ENCODE results near the gene TSPYL2. TPM values are rescaled to one million over a fixed set of nuclear protein-coding genes. Genes with fewer than 3 reads are reported as not detected.

TSPYL2 gene
- total RNA-seq (2014; rRNA removed; shearing (Covaris generic)): 10.0 and 10.7 TPM in 2 replicates

- peak; percentile 98 for DNase-seq (ENCODE audit: low read depth)
These were observed at the start of gene TSPYL2 for GRCh38 chrX:53081925-53082772. Gene TSPYL2, plus strand, starts transcription at chrX:53082367. Its CDS starts 132 bp downstream, at chrX:53082499.

- no peak for DNase-seq (ENCODE audit: low read depth)
These were observed 46.0 kb upstream of the TSPYL2 start for GRCh38 chrX:53036149-53036548.

- no peak for DNase-seq (ENCODE audit: low read depth)
These were observed 42.9 kb upstream of the TSPYL2 start for GRCh38 chrX:53039236-53039635.

GRCh38 chrX:53044995-53045394, 37.2 kb upstream of the TSPYL2 start:
- DNase-seq (ENCODE audit: low read depth): no peak

GRCh38 chrX:53047228-53047627, 34.9 kb upstream of the TSPYL2 start:
- DNase-seq (ENCODE audit: low read depth): peak; percentile 32

GRCh38 chrX:53048169-53049126, 33.7 kb upstream of the TSPYL2 start, which contains the start of gene GPR173:
Gene GPR173, plus strand, starts transcription at chrX:53048789. Its CDS starts 27,833 bp downstream, at chrX:53076622.
- DNase-seq (ENCODE audit: low read depth): peak; percentile 85

GRCh38 chrX:53049127-53049517, 33.0 kb upstream of the TSPYL2 start:
- DNase-seq (ENCODE audit: low read depth): no peak

GRCh38 chrX:53050841-53051240, 31.3 kb upstream of the TSPYL2 start:
- DNase-seq (ENCODE audit: low read depth): peak; percentile 9

- no peak for DNase-seq (ENCODE audit: low read depth)
These were observed 26.8 kb upstream of the TSPYL2 start for GRCh38 chrX:53055244-53055849.

GRCh38 chrX:53056292-53056691, 25.9 kb upstream of the TSPYL2 start:
- no peak for DNase-seq (ENCODE audit: low read depth)

GRCh38 chrX:53065104-53065503, 17.1 kb upstream of the TSPYL2 start:
- no peak for DNase-seq (ENCODE audit: low read depth)

GRCh38 chrX:53071064-53071463, 11.1 kb upstream of the TSPYL2 start:
- no peak for DNase-seq (ENCODE audit: low read depth)

- peak; percentile 65 for DNase-seq (ENCODE audit: low read depth)
These were observed 10.4 kb upstream of the TSPYL2 start for GRCh38 chrX:53071604-53072417.

- no peak for DNase-seq (ENCODE audit: low read depth)
These were observed 9.6 kb upstream of the TSPYL2 start for GRCh38 chrX:53072418-53073114.

- no peak for DNase-seq (ENCODE audit: low read depth)
These were observed 9.0 kb upstream of the TSPYL2 start for GRCh38 chrX:53073115-53073586.

GRCh38 chrX:53075011-53075410, 7.2 kb upstream of the TSPYL2 start:
- no peak for DNase-seq (ENCODE audit: low read depth)

GRCh38 chrX:53076671-53077070, 5.5 kb upstream of the TSPYL2 start:
- DNase-seq (ENCODE audit: low read depth): no peak

- no peak for DNase-seq (ENCODE audit: low read depth)
These were observed 4.7 kb upstream of the TSPYL2 start for GRCh38 chrX:53077207-53078197.

GRCh38 chrX:53078943-53079342, 3.2 kb upstream of the TSPYL2 start:
- no peak for DNase-seq (ENCODE audit: low read depth)
